ENCODE data around the gene CSNK1E.

The CSNK1E gene

GRCh38 chr22:38320605-38321402 lies 3.6 kb upstream of the CSNK1E start:
- TF ChIP-seq POLR2AphosphoS5 (IDR thresholded peaks at IDR 0.05; ENCODE audit: low read depth, low read length), result no peak
- TF ChIP-seq FOXP2 (optimal IDR thresholded peaks at IDR 0.05; ENCODE audit: borderline replicate concordance, extremely low read depth, extremely low read length, insufficient read depth), result no peak

GRCh38 chr22:38318792-38319773 lies 1.9 kb upstream of the CSNK1E start:
- no peak for TF ChIP-seq POLR2AphosphoS5 (IDR thresholded peaks at IDR 0.05; ENCODE audit: low read depth, low read length)
- no peak for TF ChIP-seq TAF1 (IDR thresholded peaks at IDR 0.05; ENCODE audit: borderline replicate concordance, insufficient read depth, low read length)
- TF ChIP-seq REST (IDR thresholded peaks at IDR 0.05; ENCODE audit: insufficient read depth in 1 of 2, low read depth in 2 of 2, low read length in 2 of 2), result no peak
- no peak for TF ChIP-seq FOXP2 (optimal IDR thresholded peaks at IDR 0.05; ENCODE audit: borderline replicate concordance, extremely low read depth, extremely low read length, insufficient read depth)

- TF ChIP-seq REST (IDR thresholded peaks at IDR 0.05; ENCODE audit: insufficient read depth in 1 of 2, low read depth in 2 of 2, low read length in 2 of 2), result 0 out of 4 replicates have a peak, but pooled peaks of 1 of the 2 experiments have one; percentile 46
- peak; percentile 42; the same call in 1 of the 2 replicates for TF ChIP-seq POLR2AphosphoS5 (IDR thresholded peaks at IDR 0.05; ENCODE audit: low read depth, low read length)
- peak; percentile 53; the same call in 1 of the 2 replicates for TF ChIP-seq TAF1 (IDR thresholded peaks at IDR 0.05; ENCODE audit: borderline replicate concordance, insufficient read depth, low read length)
- TF ChIP-seq SIN3A (IDR thresholded peaks at IDR 0.05; ENCODE audit: borderline replicate concordance, insufficient read depth, low read length), result peak; percentile 90; the same call in 1 of the 2 replicates
- no peak for TF ChIP-seq FOXP2 (optimal IDR thresholded peaks at IDR 0.05; ENCODE audit: borderline replicate concordance, extremely low read depth, extremely low read length, insufficient read depth)
These were observed 922 bp upstream of the CSNK1E start for GRCh38 chr22:38317995-38318715.

- TF ChIP-seq FOXP2 (optimal IDR thresholded peaks at IDR 0.05; ENCODE audit: borderline replicate concordance, extremely low read depth, extremely low read length, insufficient read depth) (no peak), REST (IDR thresholded peaks at IDR 0.05; ENCODE audit: insufficient read depth in 1 of 2, low read depth in 2 of 2, low read length in 2 of 2) (no peak), TAF1 (IDR thresholded peaks at IDR 0.05; ENCODE audit: borderline replicate concordance, insufficient read depth, low read length) (no peak), POLR2AphosphoS5 (IDR thresholded peaks at IDR 0.05; ENCODE audit: low read depth, low read length) (no peak), SIN3A (IDR thresholded peaks at IDR 0.05; ENCODE audit: borderline replicate concordance, insufficient read depth, low read length) (no peak)
These were observed 690 bp downstream of the CSNK1E start for GRCh38 chr22:38316364-38317121.

Data from PFSK-1 (cell line).